ENCODE results near the gene AUTS2. TPM values are rescaled to one million over a fixed set of nuclear protein-coding genes. Genes with fewer than 3 reads are reported as not detected.

Gene AUTS2
- total and polyA plus RNA-seq, 4 donors: 4.9 to 24.4 (median 7.0) TPM

- no peak for TF ChIP-seq EGR1 (IDR thresholded peaks at IDR 0.05; ENCODE audit: low read depth in 2 of 2)
- Histone ChIP-seq H3K9me3 (ENCODE audit: control insufficient read depth in 4 of 4, low read length in 3 of 4) (no peaks in the 10 kb centered on the region), H3K9ac (ENCODE audit: low read depth in 1 of 2, low read length in 2 of 2) (no peak overlapping the region), H3K36me3 (ENCODE audit: control insufficient read depth in 4 of 4, insufficient read depth in 3 of 4, low read depth in 1 of 4, low read length in 3 of 4) (no peaks in the 10 kb centered on the region), H3K4me3 (ENCODE audit: low read depth in 1 of 3, low read length in 3 of 3) (no peak overlapping the region), H3K27me3 (ENCODE audit: control insufficient read depth in 4 of 4, insufficient read depth in 4 of 4, low read length in 3 of 4) (peaks cover 0 to 2% (median 0%) of the 10 kb centered on the region in 4 donors), H3K4me1 (ENCODE audit: control insufficient read depth in 4 of 4, insufficient read depth in 4 of 4, low read length in 3 of 4) (peaks cover 0 to 3% (median 0%) of the 10 kb centered on the region in 4 donors), H3K27ac (ENCODE audit: low read depth in 1 of 2, low read length in 2 of 2) (no peak overlapping the region)
- no peak for DNase-seq (ENCODE audit: low spot score)
- 90% methylated on average over 6 of the region's 6 CpGs for WGBS
Measured at GRCh38 chr7:69625238-69625637, 27.0 kb downstream of the AUTS2 start.

- WGBS: 77% methylated on average over 2 of the region's 2 CpGs
Measured at GRCh38 chr7:69625798-69626197, 27.5 kb downstream of the AUTS2 start.

GRCh38 chr7:69630292-69630691 is 32.0 kb downstream of the AUTS2 start:
- WGBS: 64% methylated on average over 5 of the region's 5 CpGs
- Histone ChIP-seq H3K36me3 (ENCODE audit: control insufficient read depth in 4 of 4, insufficient read depth in 3 of 4, low read depth in 1 of 4, low read length in 3 of 4) (no peaks in the 10 kb centered on the region), H3K4me1 (ENCODE audit: control insufficient read depth in 4 of 4, insufficient read depth in 4 of 4, low read length in 3 of 4) (peaks cover 0 to 1% (median 0%) of the 10 kb centered on the region in 4 donors), H3K27ac (ENCODE audit: low read depth in 1 of 2, low read length in 2 of 2) (no peak overlapping the region), H3K27me3 (ENCODE audit: control insufficient read depth in 4 of 4, insufficient read depth in 4 of 4, low read length in 3 of 4) (no peaks in the 10 kb centered on the region), H3K9me3 (ENCODE audit: control insufficient read depth in 4 of 4, low read length in 3 of 4) (no peaks in the 10 kb centered on the region), H3K4me3 (ENCODE audit: low read depth in 1 of 3, low read length in 3 of 3) (no peak overlapping the region), H3K9ac (ENCODE audit: low read depth in 1 of 2, low read length in 2 of 2) (no peak overlapping the region)
- DNase-seq (ENCODE audit: low spot score): no peak
- no peak for TF ChIP-seq CTCF (IDR thresholded peaks at IDR 0.05; ENCODE audit: low read depth, low read length, missing input control)
- no peak for TF ChIP-seq JUND (IDR thresholded peaks at IDR 0.05)
- no peak for TF ChIP-seq MAX (IDR thresholded peaks at IDR 0.05)
- TF ChIP-seq NR2F2 (IDR thresholded peaks at IDR 0.05): no peak
- no peak for TF ChIP-seq HNF4A (conservative IDR thresholded peaks at IDR 0.05)
- no peak for TF ChIP-seq RAD21 (IDR thresholded peaks at IDR 0.05)
- no peak for TF ChIP-seq EGR1 (IDR thresholded peaks at IDR 0.05; ENCODE audit: low read depth in 2 of 2)
- no peak for TF ChIP-seq ATF3 (IDR thresholded peaks at IDR 0.05)
- TF ChIP-seq YY1 (IDR thresholded peaks at IDR 0.05): no peak
- no peak for TF ChIP-seq REST (IDR thresholded peaks at IDR 0.05)
- no peak for TF ChIP-seq FOXA1 (IDR thresholded peaks at IDR 0.05)
- no peak for TF ChIP-seq RXRA (IDR thresholded peaks at IDR 0.05)
- TF ChIP-seq ZBTB33 (IDR thresholded peaks at IDR 0.05): no peak

More at GRCh38 chr7:69625798-69626197, 27.5 kb downstream of the AUTS2 start:
- no peak overlapping the region for H3K27ac ChIP-seq (ENCODE audit: low read depth in 1 of 2, low read length in 2 of 2)
- H3K9ac ChIP-seq (ENCODE audit: low read depth in 1 of 2, low read length in 2 of 2): no peak overlapping the region
- no peaks in the 10 kb centered on the region for H3K27me3 ChIP-seq (ENCODE audit: control insufficient read depth in 4 of 4, insufficient read depth in 4 of 4, low read length in 3 of 4)
- no peaks in the 10 kb centered on the region for H3K9me3 ChIP-seq (ENCODE audit: control insufficient read depth in 4 of 4, low read length in 3 of 4)
- no peaks in the 10 kb centered on the region for H3K36me3 ChIP-seq (ENCODE audit: control insufficient read depth in 4 of 4, insufficient read depth in 3 of 4, low read depth in 1 of 4, low read length in 3 of 4)
- DNase-seq (ENCODE audit: low spot score): no peak
- H3K4me3 ChIP-seq (ENCODE audit: low read depth in 1 of 3, low read length in 3 of 3): no peak overlapping the region
- TF ChIP-seq ZBTB33 (IDR thresholded peaks at IDR 0.05): no peak
- no peak for TF ChIP-seq ATF3 (IDR thresholded peaks at IDR 0.05)
- TF ChIP-seq TAF1 (conservative IDR thresholded peaks at IDR 0.05): no peak
- H3K4me1 ChIP-seq (ENCODE audit: control insufficient read depth in 4 of 4, insufficient read depth in 4 of 4, low read length in 3 of 4): peaks cover 0 to 3% (median 0%) of the 10 kb centered on the region in 4 donors
